ENCODE data around the gene DDX39B.

- TF ChIP-seq, protein P1, sequence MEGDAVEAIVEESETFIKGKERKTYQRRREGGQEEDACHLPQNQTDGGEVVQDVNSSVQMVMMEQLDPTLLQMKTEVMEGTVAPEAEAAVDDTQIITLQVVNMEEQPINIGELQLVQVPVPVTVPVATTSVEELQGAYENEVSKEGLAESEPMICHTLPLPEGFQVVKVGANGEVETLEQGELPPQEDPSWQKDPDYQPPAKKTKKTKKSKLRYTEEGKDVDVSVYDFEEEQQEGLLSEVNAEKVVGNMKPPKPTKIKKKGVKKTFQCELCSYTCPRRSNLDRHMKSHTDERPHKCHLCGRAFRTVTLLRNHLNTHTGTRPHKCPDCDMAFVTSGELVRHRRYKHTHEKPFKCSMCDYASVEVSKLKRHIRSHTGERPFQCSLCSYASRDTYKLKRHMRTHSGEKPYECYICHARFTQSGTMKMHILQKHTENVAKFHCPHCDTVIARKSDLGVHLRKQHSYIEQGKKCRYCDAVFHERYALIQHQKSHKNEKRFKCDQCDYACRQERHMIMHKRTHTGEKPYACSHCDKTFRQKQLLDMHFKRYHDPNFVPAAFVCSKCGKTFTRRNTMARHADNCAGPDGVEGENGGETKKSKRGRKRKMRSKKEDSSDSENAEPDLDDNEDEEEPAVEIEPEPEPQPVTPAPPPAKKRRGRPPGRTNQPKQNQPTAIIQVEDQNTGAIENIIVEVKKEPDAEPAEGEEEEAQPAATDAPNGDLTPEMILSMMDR (conservative IDR thresholded peaks at IDR 0.05 in 1 of 2, IDR thresholded peaks at IDR 0.05 in 1 of 2; ENCODE audit: extremely low read depth in 1 of 2, insufficient read depth in 1 of 2, low read depth in 1 of 2, low read length in 2 of 2) = no peak
- no peak for TF ChIP-seq EZH2 (IDR thresholded peaks at IDR 0.05; ENCODE audit: borderline replicate concordance, low read length)
Observed at GRCh38 chr6:31530659-31531058, 11.1 kb downstream of the DDX39B start.

All from mammary epithelial cell (primary cell).